HepG2 (cell line): ENCODE results near the gene ZNF621. TPM values are rescaled to one million over a fixed set of nuclear protein-coding genes. Genes with fewer than 3 reads are reported as not detected.

Experiments used
- ATAC-seq: fragments of 200-7000 bp; cut with Tn5 transposase; 3 replicates; pipeline ENCODE4 v1.9.1; 2020; ENCODE audit warnings: mild to moderate bottlenecking, moderate library complexity
- BruUV-seq: library from RNA; stranded (reverse); fragments of 400-500 nt; replicated peaks from 2 replicates; lab custom pipeline; 2021; lab: Mats Ljungman, UMichigan
- CTCF ChIA-PET: fragments of 300-600 bp; formaldehyde crosslinking; extraction: SDS; loops from one replicate; lab custom pipeline; 2021; ENCODE audit warnings: low total read pairs, inconsistent platforms, low intra/inter-chr PET ratio; lab: Yijun Ruan, JAX
- POLR2A ChIA-PET: fragments of 350-600 bp; sonication (Branson Sonifier 250); formaldehyde crosslinking; loops from one replicate; lab custom pipeline; 2020; ENCODE audit warnings: antibody characterized with exemption, inconsistent platforms; lab: Yijun Ruan, JAX
- DNase-seq: peaks from one replicate; pipeline ENCODE4 v3.0.0-alpha.2; 2015; ENCODE audit warnings: low spot score
- FAIRE-seq: peaks from 3 replicates; lab custom pipeline; 2011; peaks lifted over from hg19 to GRCh38; lab: Jason Lieb, UNC
- H2AFZ ChIP-seq: one replicate; pipeline ENCODE4 v1.6.1; 2011; ENCODE audit warnings: low read length, inconsistent platforms
- H3K27ac ChIP-seq: fragments of 300-600 bp; 3 replicates; pipeline ENCODE4 v1.8.0; 2011; ENCODE audit warnings: mixed run types, mild to moderate bottlenecking, mixed read lengths, low read length, inconsistent platforms; ENCODE audit not compliant: insufficient read depth; ENCODE audit errors: extremely low read length
- H3K27me3 ChIP-seq, 2 experiments: fragments of 200-600 bp in 1 of 2; 2 replicates in 1 of 2; 3 replicates in 1 of 2; pipeline versions ENCODE4 v1.6.0 to v1.8.0; 2011; ENCODE audit warnings: low read length in 2 of 2, mild to moderate bottlenecking in 2 of 2, moderate library complexity in 2 of 2, inconsistent platforms in 1 of 2; ENCODE audit not compliant: insufficient read depth in 2 of 2, control insufficient read depth in 1 of 2
- H3K36me3 ChIP-seq, 2 experiments: fragments of 200-600 bp in 1 of 2; replicated peaks in 1 of 2; 2 replicates in 1 of 2; 3 replicates in 1 of 2; pipeline versions ENCODE4 v1.5.1 to v1.8.0; 2011; ENCODE audit warnings: low read length in 2 of 2, inconsistent platforms in 1 of 2; ENCODE audit not compliant: insufficient read depth in 2 of 2, control insufficient read depth in 1 of 2
- H3K4me1 ChIP-seq: 2 replicates; pipeline ENCODE4 v1.5.1; 2012; ENCODE audit warnings: low read length, inconsistent platforms; ENCODE audit not compliant: insufficient read depth
- H3K4me2 ChIP-seq: 2 replicates; pipeline ENCODE4 v1.6.0; 2011; ENCODE audit warnings: low read depth, low read length, inconsistent platforms
- H3K4me3 ChIP-seq, 3 experiments: fragments of 200-600 bp in 1 of 3; sonication (generic), shearing (Covaris generic) in 1 of 3; replicated peaks in 1 of 3; 2 replicates each; pipeline ENCODE4 v1.5.1; 2011 to 2016; ENCODE audit warnings: low read length in 3 of 3, inconsistent platforms in 2 of 3, low read depth in 2 of 3, mild to moderate bottlenecking in 2 of 3, control low read depth in 1 of 3, mixed read lengths in 1 of 3; ENCODE audit not compliant: insufficient read depth in 1 of 3
- H3K79me2 ChIP-seq: one replicate; pipeline ENCODE4 v1.6.1; 2011; ENCODE audit warnings: low read length, inconsistent platforms; ENCODE audit not compliant: insufficient read depth
- H3K9ac ChIP-seq: 2 replicates; pipeline ENCODE4 v1.6.0; 2011; ENCODE audit warnings: mild to moderate bottlenecking, low read depth, low read length, inconsistent platforms; ENCODE audit not compliant: insufficient read depth
- H3K9me3 ChIP-seq: 2 replicates; pipeline ENCODE4 v1.5.1; 2012; ENCODE audit warnings: mild to moderate bottlenecking, low read length
- H4K20me1 ChIP-seq: 2 replicates; pipeline ENCODE4 v1.6.0; 2011; ENCODE audit warnings: inconsistent platforms, mild to moderate bottlenecking, low read length, moderate library complexity; ENCODE audit not compliant: insufficient read depth
- ADNP ChIP-seq: sonication (generic); formaldehyde crosslinking; IDR thresholded peaks from 2 replicates; pipeline ENCODE4 v1.4.0; 2020; ENCODE audit warnings: missing genetic modification reagents
- FOSL1 ChIP-seq: sonication (generic); formaldehyde crosslinking; IDR thresholded peaks from 2 replicates; pipeline ENCODE4 v1.9.0; 2021; ENCODE audit warnings: missing genetic modification reagents, borderline replicate concordance
- GFI1 ChIP-seq: sonication (generic); formaldehyde crosslinking; IDR thresholded peaks from 2 replicates; pipeline ENCODE4 v1.5.0; 2020; ENCODE audit warnings: missing genetic modification reagents, mild to moderate bottlenecking, borderline replicate concordance
- GTF2F1 ChIP-seq: fragments of 150-350 bp; IDR thresholded peaks from 2 replicates; pipeline ENCODE4 v1.6.1; 2014; ENCODE audit warnings: low read length
- HNF4A ChIP-seq: sonication (generic); formaldehyde crosslinking; IDR thresholded peaks from 2 replicates; pipeline ENCODE4 v1.4.0; 2020; ENCODE audit warnings: missing genetic modification reagents
- HOXA9 ChIP-seq: sonication (generic); formaldehyde crosslinking; IDR thresholded peaks from 2 replicates; pipeline ENCODE4 v1.8.1; 2022; ENCODE audit warnings: missing genetic modification reagents, mild to moderate bottlenecking, moderate library complexity, borderline replicate concordance
- NFRKB ChIP-seq: fragments of 450-650 bp; IDR thresholded peaks from 2 replicates; pipeline ENCODE4 v1.6.1; 2017
- SKI ChIP-seq: fragments of 450-650 bp; IDR thresholded peaks from one replicate; pipeline ENCODE4 v1.6.1; 2018; ENCODE audit warnings: mild to moderate bottlenecking; ENCODE audit not compliant: partially characterized antibody
- TAF15 ChIP-seq: fragments of 200-400 bp; formaldehyde crosslinking; IDR thresholded peaks from one replicate; pipeline ENCODE4 v1.6.1; 2018; ENCODE audit warnings: mild to moderate bottlenecking, low read depth, low read length; ENCODE audit not compliant: poor library complexity, severe bottlenecking
- TFE3 ChIP-seq: IDR thresholded peaks from 2 replicates; pipeline ENCODE4 v1.6.1; 2016
- ZFP62 ChIP-seq: sonication (generic); formaldehyde crosslinking; IDR thresholded peaks from 2 replicates; pipeline ENCODE4 v1.4.0; 2020; ENCODE audit warnings: missing genetic modification reagents
- ZIK1 ChIP-seq: sonication (generic); formaldehyde crosslinking; IDR thresholded peaks from 2 replicates; pipeline ENCODE4 v1.5.0; 2020; ENCODE audit warnings: mild to moderate bottlenecking, low read depth, missing genetic modification reagents, borderline replicate concordance
- ZNF224 ChIP-seq: sonication (generic); formaldehyde crosslinking; IDR thresholded peaks from 2 replicates; pipeline ENCODE4 v1.5.0; 2020; ENCODE audit warnings: mild to moderate bottlenecking, missing genetic modification reagents
- ZNF234 ChIP-seq: sonication (generic); formaldehyde crosslinking; conservative IDR thresholded peaks from 2 replicates; pipeline ENCODE4 v1.5.1; 2020; ENCODE audit warnings: mild to moderate bottlenecking, missing genetic modification reagents
- ZNF510 ChIP-seq: sonication (generic); formaldehyde crosslinking; IDR thresholded peaks from 2 replicates; pipeline ENCODE4 v1.4.0; 2020; ENCODE audit warnings: low read depth, mild to moderate bottlenecking, missing genetic modification reagents
- ZNF572 ChIP-seq: sonication (generic); formaldehyde crosslinking; IDR thresholded peaks from 2 replicates; pipeline ENCODE4 v1.5.1; 2020; ENCODE audit warnings: mild to moderate bottlenecking, missing genetic modification reagents
- ZNF792 ChIP-seq: IDR thresholded peaks from 2 replicates; pipeline ENCODE4 v1.6.1; 2016
- ZNF891 ChIP-seq: sonication (generic); formaldehyde crosslinking; IDR thresholded peaks from 2 replicates; pipeline ENCODE4 v1.5.0; 2020; ENCODE audit warnings: mild to moderate bottlenecking, missing genetic modification reagents
- WGBS: methylation state at CpG from one replicate; pipeline ENCODE4 v1.1.6; 2017; ENCODE audit warnings: low lambda C conversion rate; 5-methylcytosine and 5-hydroxymethylcytosine counted together
- in situ Hi-C: cut with HindIII; loops from 2 replicates; pipeline ENCODE4 v1.10.0; 2017; ENCODE audit warnings: low pct_unique_long_range_greater_than_20kb; ENCODE audit not compliant: extremely low pct_ligation_motif_present
- intact Hi-C: fragments of 100-400 bp; cut with micrococcal nuclease; formaldehyde crosslinking; loops from one replicate; pipeline ENCODE4 v1.10.0; 2022; ENCODE audit not compliant: unreplicated experiment
- polyA plus RNA-seq, 8 experiments: library from polyadenylated mRNA; depleted of rRNA in 3 of 8; stranded (reverse) in 7 of 8; unstranded in 1 of 8; fragments of >200 nt; fragmentation: Illumina TruSeq in 4 of 8; extraction: Trizol in 4 of 8; gene quantifications; 2 replicates each; pipeline versions ENCODE4 v1.2.1 to v1.2.3, GENCODE V29; 2011 to 2016; ENCODE audit warnings: low read depth in 4 of 8, missing spikeins in 1 of 8, mixed read lengths in 1 of 8; ENCODE audit not compliant: insufficient read depth in 1 of 8
- total RNA-seq, 5 experiments: library from RNA; depleted of rRNA; stranded (reverse); fragments of >200 nt; fragmentation: Illumina TruSeq; extraction: Trizol; gene quantifications; 2 replicates each; pipeline ENCODE4 v1.2.3, GENCODE V29; 2016; ENCODE audit warnings: low read depth in 1 of 5

Gene ZNF621
- total and polyA plus RNA-seq, 2 of the 13 experiments (the other 11 are each of a cell fraction or from before 2014, with no cell fraction given), result 13.2 to 14.9 TPM

DNA sequence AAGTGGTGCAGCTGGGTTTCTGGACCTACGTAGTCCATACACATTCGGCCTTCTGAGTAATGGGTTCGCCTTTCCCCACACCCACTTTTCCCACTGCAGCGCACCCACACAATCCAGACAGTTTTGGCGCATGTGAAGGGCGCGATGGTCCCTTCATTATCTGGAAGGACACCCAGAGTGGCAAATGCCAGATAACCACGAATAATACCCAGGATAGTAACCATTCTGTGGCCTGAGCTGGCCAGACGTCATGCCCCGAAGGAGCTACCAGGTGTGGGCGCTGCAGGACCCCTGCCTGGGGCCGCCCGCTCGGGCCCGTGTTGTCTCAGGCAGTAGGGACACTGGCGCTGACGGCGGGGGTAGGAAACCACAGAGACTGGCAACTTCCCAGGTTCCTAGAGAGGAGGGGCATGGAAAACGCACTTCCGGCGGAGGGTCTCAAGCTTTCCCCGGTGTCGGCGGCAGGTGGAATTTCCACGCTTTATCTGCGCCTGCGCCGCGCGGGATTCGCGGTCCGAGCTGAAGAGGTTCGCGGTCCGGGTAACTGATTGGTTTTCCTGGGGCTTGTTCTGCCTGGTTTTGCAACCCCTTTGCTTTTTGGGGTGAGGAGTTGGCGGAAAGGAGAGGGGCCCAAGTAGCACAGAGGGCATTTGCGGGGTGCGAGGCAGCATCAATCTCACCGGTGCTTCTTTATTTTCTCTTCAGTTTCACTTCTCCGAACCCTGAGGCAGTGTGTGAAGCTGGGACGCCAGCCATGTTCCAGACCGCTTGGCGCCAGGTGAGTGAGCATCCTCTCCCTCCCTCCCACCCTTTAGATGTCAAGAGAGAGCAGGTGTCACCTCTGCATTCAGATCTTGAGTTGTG, 18.9 kb upstream of the ZNF621 start, which contains the start of gene ZNF620 (continued):
- TF ChIP-seq ADNP (CRISPR knock-in tag), result no peak
- TF ChIP-seq ZNF891 (CRISPR knock-in tag), result peak; percentile 86
- peak; percentile 39; the same call in 1 of the 2 replicates for TF ChIP-seq HNF4A (CRISPR knock-in tag)
- 0 out of 2 replicates have a peak, but pooled peaks have one; percentile 73 for TF ChIP-seq ZNF510 (CRISPR knock-in tag)
- no peak; the same call in 1 of the 2 replicates for TF ChIP-seq GTF2F1
- TF ChIP-seq ZNF224 (CRISPR knock-in tag), result 0 out of 2 replicates have a peak, but pooled peaks have one; percentile 30
- TF ChIP-seq SKI, result peak; percentile 54
- peak; percentile 63; the same call in 1 of the 2 replicates for TF ChIP-seq TFE3

- 100% methylated on average over 1 of the region's 1 CpG for WGBS
- Histone ChIP-seq H3K36me3 (peaks cover 11 to 39% of the 10 kb centered on the region in 2 experiments), H3K4me2 (no peak overlapping the region), H3K4me1 (peaks cover 16% of the 10 kb centered on the region), H3K27ac (no peak overlapping the region), H4K20me1 (no peaks in the 10 kb centered on the region), H3K4me3 (no peak overlapping the region), H3K9me3 (no peaks in the 10 kb centered on the region), H3K27me3 (no peaks in the 10 kb centered on the region; a peak in 1 of 5 replicates), H2AFZ (no peak overlapping the region), H3K9ac (no peak overlapping the region), H3K79me2 (peaks cover 15% of the 10 kb centered on the region)
- intact Hi-C loops, result no loop called here
- no peak for TF ChIP-seq ZFP62 (CRISPR knock-in tag)
- no peak for TF ChIP-seq TFE3
- TF ChIP-seq FOSL1 (CRISPR knock-in tag), result no peak
- no peak for TF ChIP-seq ZNF234 (CRISPR knock-in tag)
- TF ChIP-seq ZIK1 (CRISPR knock-in tag), result no peak
- no peak for TF ChIP-seq NFRKB
- no peak for TF ChIP-seq ZNF792 (CRISPR knock-in tag)
- no peak for TF ChIP-seq ZNF572
- TF ChIP-seq GFI1 (CRISPR knock-in tag), result no peak
- no peak for TF ChIP-seq HOXA9 (CRISPR knock-in tag)
- TF ChIP-seq TAF15, result no peak
- ChIA-PET CTCF (no interaction called here), POLR2A (interaction anchor here (1.1 kb wide), 1 partner anchor 13 kb away, joined by 3 read pairs; the partner anchor contains the start of gene ZNF621)
- BruUV-seq, result no TSS peak
- FAIRE-seq, result no peak
- no peak; the same call in 2 of the 3 replicates for ATAC-seq
- no peak for DNase-seq
- in situ Hi-C loops, result no loop called here
Observed at GRCh38 chr3:40511031-40511718, 13.6 kb upstream of the ZNF621 start.
